Stimulated activated CD8-positive, alpha-beta memory T cell treated with anti-CD3 and anti-CD28 coated beads, Interleukin-15, amount 100 ng/mL, for 24 hours (primary cell): ENCODE data around the gene CITED2.
"Not testable (repeated sequence)": the region's sequence is repeated elsewhere in the genome, so short reads cannot be mapped to it uniquely, and the experiment has no call there.

Source experiments
- DNase-seq: peaks from one replicate; pipeline ENCODE4 v3.0.0-alpha.2; 2020; ENCODE audit warnings: low read depth

The CITED2 gene

DNA sequence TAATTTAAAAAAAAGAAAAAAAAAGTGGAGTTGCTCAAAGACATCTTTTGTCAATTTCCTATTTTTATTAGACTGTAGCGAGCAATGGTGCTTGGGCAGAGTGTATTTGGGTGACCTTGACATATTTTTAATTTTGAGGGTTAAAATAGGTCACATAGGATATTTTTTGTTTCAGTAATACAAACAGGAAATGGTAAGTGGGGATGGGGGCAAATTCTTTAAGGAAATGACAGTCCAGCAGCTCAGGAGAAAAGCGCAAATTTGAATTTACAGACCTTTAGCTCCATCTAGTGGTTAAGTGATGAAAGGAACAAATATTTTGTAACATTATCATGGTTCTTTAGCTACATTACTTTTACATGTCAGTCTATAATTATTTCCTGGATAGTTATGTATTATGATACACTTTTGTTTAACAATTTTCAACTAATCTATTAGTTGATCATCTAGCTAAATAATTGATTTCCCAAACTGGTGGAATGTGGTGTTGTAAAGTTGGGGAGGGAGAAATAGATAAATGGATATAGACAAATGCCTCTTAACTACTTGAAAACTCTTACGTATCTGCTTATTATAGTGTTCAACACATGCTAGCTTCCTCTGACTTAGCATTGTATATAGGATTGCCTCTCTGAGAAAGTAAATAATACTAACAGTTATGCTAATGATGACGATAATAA lies 10.0 kb downstream of the CITED2 start:
- no peak for DNase-seq

DNA sequence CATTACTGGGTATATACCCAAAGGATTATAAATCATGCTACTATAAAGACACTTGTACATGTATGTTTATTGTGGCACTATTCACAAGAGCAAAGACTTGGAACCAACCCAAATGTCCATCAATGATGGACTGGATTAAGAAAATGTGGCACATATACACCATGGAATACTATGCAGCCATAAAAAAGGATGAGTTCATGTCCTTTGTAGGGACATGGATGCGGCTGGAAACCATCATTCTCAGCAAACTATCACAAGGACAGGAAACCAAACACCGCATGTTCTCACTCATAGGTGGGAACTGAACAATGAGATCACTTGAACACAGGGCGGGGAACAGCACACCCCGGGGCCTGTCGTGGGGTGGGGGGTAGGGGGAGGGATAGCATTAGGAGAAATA lies 10.7 kb downstream of the CITED2 start:
- not testable (repeated sequence) for DNase-seq

GRCh38 chr6:139363123-139363522 lies 11.3 kb downstream of the CITED2 start:
- DNase-seq = not testable (repeated sequence)

DNA sequence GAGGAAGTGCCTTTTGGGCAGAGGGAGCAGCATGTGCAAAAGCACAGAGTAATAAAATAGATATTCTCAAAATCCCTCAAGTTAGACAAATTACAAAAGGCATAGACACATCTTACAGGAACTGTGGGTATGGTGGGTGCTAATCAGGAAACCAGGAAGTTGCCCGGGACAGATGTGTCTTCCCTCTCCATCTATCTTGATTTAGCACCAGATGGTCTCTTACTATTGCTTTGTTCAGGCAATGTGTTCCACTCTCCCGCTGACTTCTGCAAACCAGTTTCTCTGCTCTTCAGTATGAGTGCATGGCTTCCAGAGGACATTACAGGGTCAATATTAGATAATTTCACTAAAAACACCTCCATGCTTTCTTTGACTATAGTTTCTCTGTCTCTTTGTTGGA lies 13.2 kb downstream of the CITED2 start:
- no peak for DNase-seq

DNA sequence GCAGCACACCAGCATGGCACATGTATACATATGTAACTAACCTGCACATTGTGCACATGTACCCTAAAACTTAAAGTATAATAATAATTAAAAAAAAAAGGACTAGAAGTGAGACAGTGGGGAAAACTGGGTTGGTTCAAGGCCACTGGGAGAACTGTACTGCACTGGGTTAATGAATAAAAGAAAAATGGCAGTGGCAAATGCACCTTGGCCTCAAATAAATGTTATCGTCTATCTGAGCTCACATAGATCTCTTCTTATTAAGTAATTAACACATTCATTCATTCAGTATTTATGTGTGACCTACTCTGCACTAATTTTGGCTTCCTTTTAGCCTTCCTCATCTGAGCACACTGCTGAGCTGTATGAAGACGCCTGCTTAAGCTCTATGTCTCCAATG lies 17.5 kb downstream of the CITED2 start:
- DNase-seq = no peak

- no peak for DNase-seq
These were observed 18.5 kb downstream of the CITED2 start for GRCh38 chr6:139355777-139356445.

GRCh38 chr6:139355172-139355571 lies 19.3 kb downstream of the CITED2 start:
- no peak for DNase-seq

DNA sequence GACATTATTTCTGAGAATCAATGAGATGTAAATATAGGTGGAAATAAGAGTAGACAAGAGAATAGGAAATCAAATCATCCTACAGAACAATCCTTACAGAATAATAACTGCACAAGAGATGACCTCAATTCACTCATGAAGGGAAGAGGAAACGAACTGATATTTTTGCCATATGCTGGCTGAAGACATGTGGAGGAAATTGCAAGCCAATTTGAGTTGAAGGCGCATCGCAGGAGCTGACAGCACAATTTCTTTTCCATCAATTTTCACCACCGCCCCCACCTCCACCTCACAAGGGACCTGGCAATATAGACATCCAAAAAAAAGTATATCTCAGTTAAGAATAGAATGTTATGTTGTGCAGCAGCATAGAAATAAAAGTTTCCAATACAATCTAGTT lies 20.3 kb downstream of the CITED2 start:
- no peak for DNase-seq

- no peak for DNase-seq
These were observed 24.9 kb downstream of the CITED2 start for GRCh38 chr6:139349464-139350020.

DNA sequence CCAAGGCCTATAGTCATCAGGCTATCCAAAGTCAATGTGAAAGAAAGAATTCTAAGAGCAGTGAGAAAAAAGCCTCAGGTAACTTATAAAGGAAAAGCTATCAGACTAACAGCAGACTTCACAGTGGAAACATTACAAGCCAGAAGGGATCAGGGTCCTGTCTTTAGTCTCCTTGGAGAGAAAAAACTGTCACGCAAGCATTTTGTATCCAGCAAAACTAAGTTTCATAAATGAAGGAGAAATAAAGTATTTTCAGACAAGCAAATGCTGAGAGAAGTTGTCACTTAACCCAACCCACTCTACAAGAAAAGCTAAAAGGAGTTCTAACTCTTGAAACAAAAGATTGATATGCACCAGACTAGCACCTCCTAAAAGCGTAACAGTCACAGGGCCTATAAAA lies 28.1 kb downstream of the CITED2 start:
- no peak for DNase-seq

GRCh38 chr6:139344186-139344963 lies 30.1 kb downstream of the CITED2 start:
- no peak for DNase-seq

- no peak for DNase-seq
These were observed 31.2 kb downstream of the CITED2 start for GRCh38 chr6:139343052-139343750.

DNA sequence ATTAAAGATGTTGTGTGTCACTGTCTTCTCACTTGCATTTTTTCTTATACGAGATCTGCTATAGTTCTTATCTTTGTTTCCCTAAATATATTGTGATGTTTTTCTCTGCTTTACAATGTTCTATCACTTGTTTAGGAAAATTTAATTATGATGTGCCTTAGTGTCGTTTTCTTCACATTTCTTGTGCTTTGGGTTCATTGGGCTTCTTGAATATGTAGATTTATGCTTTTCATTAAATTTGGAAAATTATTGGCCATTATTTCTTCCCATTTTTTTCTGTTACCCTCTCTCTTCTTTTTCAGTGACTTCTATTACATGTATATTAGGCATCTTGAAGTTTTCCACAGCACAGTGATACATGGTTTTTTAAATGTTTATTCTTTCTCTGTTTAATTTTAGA lies 33.4 kb downstream of the CITED2 start:
- no peak for DNase-seq

DNA sequence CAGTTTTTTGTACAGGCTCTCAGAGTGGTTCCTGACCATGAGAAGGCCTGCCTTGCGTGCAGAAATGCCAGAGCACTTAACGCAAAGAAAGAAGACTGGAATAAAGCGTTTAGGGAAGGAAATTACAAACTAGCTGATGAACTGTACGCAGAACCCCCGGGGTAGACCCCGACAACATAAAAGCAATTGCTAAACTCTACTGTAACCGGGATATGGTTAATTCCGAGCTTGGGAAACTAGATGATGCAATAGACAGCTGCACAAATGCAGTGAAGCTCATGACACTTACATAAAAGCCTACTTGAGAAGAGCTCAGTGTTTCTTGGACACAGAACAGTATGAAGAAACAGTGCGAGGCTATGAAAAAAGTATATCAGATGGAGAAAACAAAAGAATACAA lies 35.7 kb downstream of the CITED2 start:
- DNase-seq = no peak

DNA sequence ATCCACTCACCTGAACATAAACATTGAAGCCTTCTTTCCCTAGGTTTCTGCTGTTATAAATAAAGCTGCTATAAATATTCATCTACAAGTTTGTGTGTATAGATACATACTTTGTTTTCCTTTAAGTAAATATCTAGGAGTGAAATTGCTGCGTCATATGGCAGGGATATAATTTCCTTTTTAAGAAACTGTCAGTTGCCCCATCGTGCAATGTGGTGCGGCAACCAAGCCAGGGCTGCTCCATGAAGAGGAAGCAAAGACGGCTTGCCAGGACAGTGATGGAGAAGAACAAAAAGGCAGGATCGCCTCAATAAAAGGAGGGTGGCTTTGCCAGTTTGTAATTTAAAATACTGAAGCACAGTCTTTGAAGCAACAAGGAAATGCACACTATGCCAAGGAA lies 36.6 kb downstream of the CITED2 start:
- no peak for DNase-seq

GRCh38 chr6:139337001-139337400 lies 37.4 kb downstream of the CITED2 start:
- DNase-seq = no peak

- DNase-seq = no peak
These were observed 38.0 kb downstream of the CITED2 start for GRCh38 chr6:139336488-139336887.

DNA sequence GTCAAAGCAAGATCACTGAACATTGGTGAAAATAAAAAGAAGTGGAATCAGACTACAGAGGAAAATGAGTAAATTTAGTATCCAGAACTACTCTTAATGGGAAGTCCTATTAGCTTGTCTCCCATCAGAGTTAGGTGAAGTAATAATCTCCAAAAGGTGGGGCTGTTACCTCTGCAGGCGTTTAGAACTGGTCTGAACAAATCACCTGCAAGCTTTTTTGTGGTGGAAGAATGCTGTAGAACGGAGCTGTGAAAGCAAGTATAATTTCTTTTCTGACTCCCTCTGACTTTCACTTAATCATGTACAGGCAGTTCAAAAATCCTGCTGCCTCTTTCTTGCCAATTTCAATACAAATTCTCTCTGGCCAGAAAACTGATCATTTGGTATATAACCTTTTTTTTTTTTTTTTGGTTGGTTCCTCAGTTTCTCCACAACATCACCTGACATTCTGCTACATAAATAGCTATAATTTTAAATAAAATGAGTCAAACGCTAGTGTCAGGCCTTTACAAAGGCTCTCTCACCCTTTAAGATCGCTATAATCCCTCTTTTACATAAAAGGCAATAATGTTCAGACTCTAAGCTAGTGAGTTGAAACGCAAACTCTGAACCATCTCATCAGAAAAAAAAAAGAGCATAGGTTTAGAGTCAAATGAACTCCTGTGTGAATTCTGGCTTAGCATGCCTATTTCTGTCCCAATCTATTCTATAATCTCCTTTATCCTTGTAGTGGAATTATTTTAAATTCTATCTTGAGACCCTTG lies 38.8 kb downstream of the CITED2 start:
- no peak for DNase-seq

DNA sequence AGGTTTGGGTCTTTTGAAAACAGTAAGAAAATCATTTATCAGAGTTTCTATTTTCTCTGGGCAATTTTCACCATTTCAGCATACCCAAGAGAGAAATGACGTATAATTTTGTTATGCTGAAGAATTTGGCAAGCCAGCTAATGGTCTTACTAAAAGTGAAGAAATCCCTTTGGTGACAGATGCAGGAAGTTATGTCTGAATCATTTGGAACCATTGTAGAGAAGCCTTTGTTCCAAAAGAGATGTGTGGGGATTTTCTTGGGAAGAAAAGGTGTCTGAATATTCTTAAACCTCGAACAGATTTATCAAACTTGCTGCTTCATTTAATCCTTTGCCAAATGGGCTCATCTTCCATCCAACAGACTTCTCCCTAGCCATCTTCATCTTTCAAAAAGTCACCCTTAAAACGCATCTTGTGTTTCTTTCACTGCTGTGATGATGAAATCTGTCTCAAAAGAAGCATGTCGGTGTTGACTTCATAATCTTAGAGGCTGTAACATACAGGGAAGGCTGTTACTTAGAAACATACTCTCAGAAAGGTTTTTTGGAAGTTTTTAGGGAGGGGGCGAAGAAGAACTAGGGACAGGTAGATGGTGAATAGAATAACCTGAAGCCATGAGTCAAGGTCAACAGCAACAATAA lies 39.5 kb downstream of the CITED2 start:
- no peak for DNase-seq

DNA sequence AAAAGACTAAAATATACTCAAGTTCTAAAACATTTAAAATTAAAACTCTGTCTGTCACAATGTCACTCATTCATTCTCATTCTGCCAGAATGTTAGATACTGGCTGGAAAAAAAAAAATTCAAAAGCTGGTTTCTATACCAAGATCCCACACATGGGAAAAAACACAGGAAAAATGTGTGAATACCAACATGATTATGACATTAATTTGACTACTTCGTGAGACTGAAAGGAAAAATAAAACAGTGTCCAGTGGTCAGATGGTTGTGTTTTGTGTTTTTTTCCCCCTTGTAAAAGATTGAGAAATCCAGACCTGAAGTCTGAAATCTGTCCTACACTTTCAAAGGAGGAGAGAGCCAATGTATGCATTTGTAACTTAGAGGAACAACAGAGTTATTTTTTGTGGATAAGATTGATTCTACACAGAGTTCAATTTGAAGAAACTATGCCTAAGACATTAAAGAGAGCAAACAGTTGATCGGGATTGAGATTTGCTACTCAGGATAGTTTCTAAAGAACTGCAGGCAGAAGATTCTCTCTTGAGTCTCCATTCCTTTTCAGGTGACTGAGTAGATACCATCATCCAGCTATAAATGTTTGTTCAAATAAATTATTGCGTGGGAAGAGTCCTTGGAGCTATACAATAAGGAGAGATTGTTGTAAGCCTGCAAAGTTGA lies 43.5 kb downstream of the CITED2 start:
- DNase-seq = no peak
